ENCODE results near the gene TNFSF13B.
A peak's percentile ranks its signal among the peaks of the same experiment; 100 is the strongest.

Gene TNFSF13B

DNA sequence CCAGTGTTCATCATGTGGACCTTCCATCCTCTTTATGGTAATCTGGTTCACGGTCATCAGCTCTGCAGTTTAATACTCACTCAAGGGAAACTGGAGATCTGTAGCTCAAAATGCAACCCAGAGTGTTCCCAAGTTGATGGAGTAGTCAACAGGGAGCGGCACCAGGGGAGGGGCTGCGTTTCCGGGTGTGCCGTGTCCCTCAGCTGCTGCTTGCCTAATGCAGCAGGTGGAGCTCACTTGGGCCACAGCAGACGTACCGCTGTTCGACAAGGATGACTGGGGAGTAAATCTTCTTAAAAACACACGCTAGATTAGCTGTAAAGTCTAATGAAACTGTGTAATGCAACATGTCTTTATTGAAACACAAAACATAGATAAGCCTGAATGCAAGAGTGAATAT is 81.1 kb downstream of the TNFSF13B start:
- DNase-seq: no peak

DNA sequence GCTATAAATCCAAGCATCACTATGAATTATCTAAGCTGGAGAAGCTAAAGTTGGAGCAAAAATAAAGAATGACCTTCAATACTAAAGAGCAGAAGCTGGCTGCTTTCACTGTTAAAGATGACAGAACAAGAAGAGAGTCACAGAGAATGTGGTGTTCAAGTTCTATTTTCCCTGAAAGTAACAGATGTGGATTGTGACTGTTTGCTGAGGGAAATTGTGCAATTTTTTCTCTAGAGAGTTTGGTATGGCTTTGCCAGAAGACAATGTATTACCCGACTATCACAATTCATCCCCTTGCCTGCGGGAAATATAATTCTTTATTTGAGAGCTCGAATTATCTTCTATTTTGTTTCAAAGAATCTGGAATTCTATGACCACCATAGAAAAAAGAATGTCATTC is 83.1 kb downstream of the TNFSF13B start:
- peak; percentile 3 for DNase-seq

DNA sequence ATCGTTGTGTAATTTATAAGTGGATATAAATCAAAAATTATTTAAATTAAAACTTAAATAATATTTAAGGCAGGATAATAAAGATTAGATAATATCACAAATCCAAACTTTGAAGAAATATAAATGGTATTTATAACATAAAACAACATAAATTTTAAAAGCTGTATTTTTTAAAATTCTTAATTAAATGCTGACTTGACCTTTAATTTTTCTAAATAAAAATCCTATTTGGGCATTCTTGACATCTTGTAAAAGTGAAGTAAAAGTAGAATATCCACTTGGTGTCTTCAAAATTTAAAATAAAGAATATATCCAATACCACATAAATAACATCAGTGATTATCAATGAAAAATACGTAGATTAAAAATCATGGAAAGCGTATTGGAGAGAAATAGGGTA is 87.7 kb downstream of the TNFSF13B start:
- no peak for DNase-seq
